H9 (cell line): Measurements from ENCODE around the gene TJP2. TPM values are rescaled to one million over a fixed set of nuclear protein-coding genes. Genes with fewer than 3 reads are reported as not detected.

Experiments
- DNase-seq: peaks from one replicate; pipeline ENCODE4 v3.0.0-alpha.2; 2017
- H2AFZ ChIP-seq: one replicate; pipeline ENCODE4 v1.6.1; 2013; ENCODE audit warnings: mild to moderate bottlenecking, low read length, control low read depth, moderate library complexity
- H2AK5ac ChIP-seq: 2 replicates; pipeline ENCODE4 v1.6.1; 2013; ENCODE audit warnings: low read length, control low read depth, mixed read lengths; ENCODE audit not compliant: insufficient read length
- H2BK120ac ChIP-seq: one replicate; pipeline ENCODE4 v1.6.1; 2013; ENCODE audit warnings: low read depth, mild to moderate bottlenecking, low read length, control low read depth, inconsistent platforms; ENCODE audit not compliant: poor library complexity, severe bottlenecking
- H2BK12ac ChIP-seq: 2 replicates; pipeline ENCODE4 v1.6.1; 2013; ENCODE audit warnings: low read length, control low read depth, mixed read lengths, low read depth; ENCODE audit not compliant: insufficient read length
- H2BK15ac ChIP-seq: 2 replicates; pipeline ENCODE4 v1.6.1; 2013; ENCODE audit warnings: low read depth, low read length, control low read depth
- H2BK20ac ChIP-seq: one replicate; pipeline ENCODE4 v1.6.1; 2013; ENCODE audit warnings: low read depth, mild to moderate bottlenecking, low read length, control low read depth, inconsistent platforms; ENCODE audit not compliant: poor library complexity, severe bottlenecking
- H2BK5ac ChIP-seq: 2 replicates; pipeline ENCODE4 v1.6.1; 2013; ENCODE audit warnings: low read length, control low read depth, mixed read lengths; ENCODE audit not compliant: insufficient read length
- H3K14ac ChIP-seq: 2 replicates; pipeline ENCODE4 v1.6.1; 2013; ENCODE audit warnings: low read length, control low read depth; ENCODE audit not compliant: insufficient read depth
- H3K18ac ChIP-seq: 2 replicates; pipeline ENCODE4 v1.6.1; 2013; ENCODE audit warnings: low read depth, mild to moderate bottlenecking, mixed read lengths, low read length, control low read depth; ENCODE audit not compliant: insufficient read length
- H3K23ac ChIP-seq: 2 replicates; pipeline ENCODE4 v1.6.1; 2013; ENCODE audit warnings: low read length, control low read depth, mixed read lengths, low read depth; ENCODE audit not compliant: insufficient read length
- H3K23me2 ChIP-seq: 2 replicates; pipeline ENCODE4 v1.6.1; 2013; ENCODE audit warnings: low read depth, mild to moderate bottlenecking, mixed read lengths, low read length, control low read depth; ENCODE audit not compliant: insufficient read length, poor library complexity, severe bottlenecking
- H3K27ac ChIP-seq: 2 replicates; pipeline ENCODE4 v1.5.1; 2013; ENCODE audit warnings: low read length, control low read depth, mixed read lengths, low read depth; ENCODE audit not compliant: insufficient read length
- H3K27me3 ChIP-seq: 2 replicates; pipeline ENCODE4 v1.6.1; 2013; ENCODE audit warnings: low read length, control low read depth, inconsistent platforms; ENCODE audit not compliant: insufficient read depth
- H3K4ac ChIP-seq: 2 replicates; pipeline ENCODE4 v1.6.1; 2013; ENCODE audit warnings: low read depth, mild to moderate bottlenecking, control low read depth, inconsistent platforms, low read length, moderate library complexity
- H3K4me1 ChIP-seq: 2 replicates; pipeline ENCODE4 v1.6.1; 2013; ENCODE audit warnings: low read length, control low read depth, inconsistent platforms; ENCODE audit not compliant: insufficient read depth
- H3K4me2 ChIP-seq: 2 replicates; pipeline ENCODE4 v1.6.1; 2013; ENCODE audit warnings: low read length, control low read depth, mixed read lengths; ENCODE audit not compliant: insufficient read length, insufficient read depth
- H3K56ac ChIP-seq: 2 replicates; pipeline ENCODE4 v1.6.1; 2013; ENCODE audit warnings: low read depth, mild to moderate bottlenecking, mixed read lengths, low read length, control low read depth; ENCODE audit not compliant: insufficient read length
- H3K79me1 ChIP-seq: 2 replicates; pipeline ENCODE4 v1.6.1; 2013; ENCODE audit warnings: low read depth, mild to moderate bottlenecking, moderate library complexity, low read length, control low read depth, inconsistent platforms; ENCODE audit not compliant: insufficient read depth, poor library complexity, severe bottlenecking
- H3K79me2 ChIP-seq: 2 replicates; pipeline ENCODE4 v1.6.1; 2013; ENCODE audit warnings: low read length, control low read depth, inconsistent platforms; ENCODE audit not compliant: insufficient read depth
- H3K9ac ChIP-seq: 2 replicates; pipeline ENCODE4 v1.6.1; 2013; ENCODE audit warnings: low read length, control low read depth, mixed read lengths; ENCODE audit not compliant: insufficient read length; ENCODE audit errors: extremely low read depth
- H3K9me3 ChIP-seq: one replicate; pipeline ENCODE4 v1.6.1; 2013; ENCODE audit warnings: low read depth, low read length, inconsistent platforms; ENCODE audit not compliant: control insufficient read depth
- H3T11ph ChIP-seq: one replicate; pipeline ENCODE4 v1.6.1; 2013; ENCODE audit warnings: mild to moderate bottlenecking, low read length, control low read depth, inconsistent platforms
- H4K20me1 ChIP-seq: one replicate; pipeline ENCODE4 v1.6.1; 2013; ENCODE audit not compliant: control insufficient read depth, insufficient read length, insufficient read depth
- H4K5ac ChIP-seq: 2 replicates; pipeline ENCODE4 v1.6.1; 2013; ENCODE audit warnings: low read depth, mild to moderate bottlenecking, mixed read lengths, low read length, control low read depth; ENCODE audit not compliant: insufficient read length
- H4K8ac ChIP-seq: replicated peaks from 2 replicates; pipeline ENCODE4 v1.6.1; 2013; ENCODE audit warnings: low read length, control low read depth, mixed read lengths, low read depth; ENCODE audit not compliant: insufficient read length
- H4K91ac ChIP-seq: 2 replicates; pipeline ENCODE4 v1.6.1; 2013; ENCODE audit warnings: low read depth, mild to moderate bottlenecking, moderate library complexity, mixed read lengths, low read length, control low read depth; ENCODE audit not compliant: insufficient read length
- H3K27ac Mint-ChIP-seq, 3 experiments: 2 replicates in 2 of 3; 3 replicates in 1 of 3; pipeline ENCODE4 v1.8.0; 2020 to 2021; ENCODE audit warnings: mixed read lengths in 3 of 3, mild to moderate bottlenecking in 1 of 3, moderate library complexity in 1 of 3
- H3K27me3 Mint-ChIP-seq: 2 replicates; pipeline ENCODE4 v1.8.0; 2021; ENCODE audit warnings: low read depth, mild to moderate bottlenecking, moderate library complexity, mixed read lengths
- H3K36me3 Mint-ChIP-seq, 3 experiments: 2 replicates in 2 of 3; 3 replicates in 1 of 3; pipeline ENCODE4 v1.8.0; 2020 to 2021; ENCODE audit warnings: low read depth in 3 of 3, mixed read lengths in 3 of 3; ENCODE audit not compliant: insufficient read depth in 1 of 3
- H3K4me1 Mint-ChIP-seq, 2 experiments: 2 replicates each; pipeline ENCODE4 v1.8.0; 2020; ENCODE audit warnings: mixed read lengths in 2 of 2
- H3K4me3 Mint-ChIP-seq, 2 experiments: 2 replicates in 1 of 2; 3 replicates in 1 of 2; pipeline ENCODE4 v1.8.0; 2020 to 2021; ENCODE audit warnings: mild to moderate bottlenecking in 2 of 2, mixed read lengths in 2 of 2, moderate library complexity in 1 of 2
- H3K9me3 Mint-ChIP-seq, 2 experiments: 2 replicates in 1 of 2; 3 replicates in 1 of 2; pipeline ENCODE4 v1.8.0; 2020; ENCODE audit warnings: mild to moderate bottlenecking in 2 of 2, mixed read lengths in 2 of 2, moderate library complexity in 1 of 2
- WGBS: extraction: QIAGEN DNeasy Blood & Tissue Kit; methylation state at CpG from one replicate; pipeline ENCODE4 v1.1.7; 2013; ENCODE audit warnings: missing lambda C conversion rate, low lambda C conversion rate, mixed read lengths; ENCODE audit not compliant: insufficient read length; ENCODE audit errors: extremely low coverage; 5-methylcytosine and 5-hydroxymethylcytosine counted together
- total RNA-seq: library from RNA; stranded (reverse); gene quantifications from 2 replicates; pipeline ENCODE4 v1.2.1, GENCODE V29; 2021
- TF ChIP-seq, protein P1 (sequence below): fragments of 200-600 bp; sonication (generic); conservative IDR thresholded peaks from 3 replicates; pipeline ENCODE4 v1.8.0; 2021; ENCODE audit warnings: antibody characterized with exemption, mild to moderate bottlenecking

The TJP2 gene
- total RNA-seq, 1 experiment from 2014 or later, result 130 TPM

DNA sequence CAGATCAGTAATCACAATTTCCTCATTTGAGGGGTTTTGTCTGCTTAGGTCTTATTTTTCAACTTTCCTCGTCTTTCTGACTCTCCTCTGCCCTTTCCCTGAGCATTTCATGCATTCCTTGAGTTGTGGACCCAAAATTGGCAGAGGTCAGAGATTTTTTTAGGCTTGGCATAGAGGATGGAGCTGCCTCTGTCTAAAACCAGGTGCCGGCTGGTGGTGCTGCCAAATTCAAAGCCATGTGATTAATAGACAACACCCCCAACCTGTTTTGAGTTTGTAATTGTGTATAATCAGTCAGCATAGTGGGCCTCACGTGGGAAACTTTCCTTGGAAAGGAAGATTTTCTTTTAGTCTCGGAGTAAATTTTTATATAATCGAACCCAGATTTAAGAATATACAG, 39.6 kb downstream of the TJP2 start:
- no peak overlapping the region for H3K56ac ChIP-seq
- Mint-ChIP-seq H3K9me3 (no peaks in the 10 kb centered on the region), H3K27ac (peak overlapping the region in 1 of 3 experiments; percentile 76; a peak in 2 of 7 replicates), H3K4me3 (no peak overlapping the region), H3K36me3 (peaks cover 2 to 25% (median 6%) of the 10 kb centered on the region in 3 experiments; a peak in 6 of 7 replicates), H3K27me3 (no peaks in the 10 kb centered on the region), H3K4me1 (peaks cover 12 to 16% of the 10 kb centered on the region in 2 experiments)
- TF ChIP-seq, protein P1, sequence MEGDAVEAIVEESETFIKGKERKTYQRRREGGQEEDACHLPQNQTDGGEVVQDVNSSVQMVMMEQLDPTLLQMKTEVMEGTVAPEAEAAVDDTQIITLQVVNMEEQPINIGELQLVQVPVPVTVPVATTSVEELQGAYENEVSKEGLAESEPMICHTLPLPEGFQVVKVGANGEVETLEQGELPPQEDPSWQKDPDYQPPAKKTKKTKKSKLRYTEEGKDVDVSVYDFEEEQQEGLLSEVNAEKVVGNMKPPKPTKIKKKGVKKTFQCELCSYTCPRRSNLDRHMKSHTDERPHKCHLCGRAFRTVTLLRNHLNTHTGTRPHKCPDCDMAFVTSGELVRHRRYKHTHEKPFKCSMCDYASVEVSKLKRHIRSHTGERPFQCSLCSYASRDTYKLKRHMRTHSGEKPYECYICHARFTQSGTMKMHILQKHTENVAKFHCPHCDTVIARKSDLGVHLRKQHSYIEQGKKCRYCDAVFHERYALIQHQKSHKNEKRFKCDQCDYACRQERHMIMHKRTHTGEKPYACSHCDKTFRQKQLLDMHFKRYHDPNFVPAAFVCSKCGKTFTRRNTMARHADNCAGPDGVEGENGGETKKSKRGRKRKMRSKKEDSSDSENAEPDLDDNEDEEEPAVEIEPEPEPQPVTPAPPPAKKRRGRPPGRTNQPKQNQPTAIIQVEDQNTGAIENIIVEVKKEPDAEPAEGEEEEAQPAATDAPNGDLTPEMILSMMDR, result no peak
- H2BK12ac ChIP-seq, result no peak overlapping the region
- H3K18ac ChIP-seq, result no peak overlapping the region
- DNase-seq, result no peak
- H3K27me3 ChIP-seq, result no peaks in the 10 kb centered on the region
- H4K20me1 ChIP-seq, result no peaks in the 10 kb centered on the region
- H3K4ac ChIP-seq, result no peak overlapping the region
- WGBS, result no CpG with 5 or more reads among the region's 5 CpGs
- no peaks in the 10 kb centered on the region for H3K23me2 ChIP-seq
- no peak overlapping the region for H3K27ac ChIP-seq
- no peak overlapping the region for H2BK5ac ChIP-seq
- H2AK5ac ChIP-seq, result no peak overlapping the region
- no peak overlapping the region for H3K9ac ChIP-seq
- H3K4me1 ChIP-seq, result peaks cover 4% of the 10 kb centered on the region; the same call in 1 of the 2 replicates
- no peak overlapping the region for H4K5ac ChIP-seq
- H2BK15ac ChIP-seq, result no peak overlapping the region
- H2BK20ac ChIP-seq, result no peak overlapping the region
- no peak overlapping the region for H3K14ac ChIP-seq
- H3K9me3 ChIP-seq, result no peaks in the 10 kb centered on the region
- H3T11ph ChIP-seq, result no peak overlapping the region
- no peak overlapping the region for H4K91ac ChIP-seq
- no peak overlapping the region for H2BK120ac ChIP-seq
- no peak overlapping the region for H2AFZ ChIP-seq
- H3K23ac ChIP-seq, result no peak overlapping the region
- no peak overlapping the region for H4K8ac ChIP-seq
- no peaks in the 10 kb centered on the region for H3K79me1 ChIP-seq
- no peaks in the 10 kb centered on the region for H3K79me2 ChIP-seq
- H3K4me2 ChIP-seq, result no peak overlapping the region
